ENCODE measurements around the gene ODF4. TPM values are rescaled to one million over a fixed set of nuclear protein-coding genes. Genes with fewer than 3 reads are reported as not detected.

ODF4 gene
- total and polyA plus RNA-seq, 2 of the 13 experiments (the other 11 are each of a cell fraction or from before 2014, with no cell fraction given), result not detected

GRCh38 chr17:8376271-8377067 lies 36.8 kb downstream of the ODF4 start, which contains the start of gene KRABD2 (continued):
- TF ChIP-seq ZNF225 (CRISPR knock-in tag; IDR thresholded peaks at IDR 0.05) (peak; percentile 64; the same call in 1 of the 2 replicates), KDM1A (CRISPR knock-in tag; IDR thresholded peaks at IDR 0.05) (no peak), SMAD1 (CRISPR knock-in tag; IDR thresholded peaks at IDR 0.05; ENCODE audit: borderline replicate concordance, low read depth) (no peak; the same call in 1 of the 2 replicates), MEF2D (CRISPR knock-in tag; IDR thresholded peaks at IDR 0.05) (peak; percentile 73), NAIF1 (CRISPR knock-in tag; IDR thresholded peaks at IDR 0.05; ENCODE audit: borderline replicate concordance) (peak; percentile 54; the same call in 1 of the 2 replicates), NFIC (IDR thresholded peaks at IDR 0.05; ENCODE audit: low read length) (no peak), BCL6 (CRISPR knock-in tag; IDR thresholded peaks at IDR 0.05) (no peak), HMG20B (CRISPR knock-in tag; conservative IDR thresholded peaks at IDR 0.05) (no peak), THYN1 (CRISPR knock-in tag; IDR thresholded peaks at IDR 0.05; ENCODE audit: borderline replicate concordance, low read depth) (no peak), MAFK (conservative IDR thresholded peaks at IDR 0.05 in 1 of 2, IDR thresholded peaks at IDR 0.05 in 1 of 2; ENCODE audit: low read length in 2 of 2) (no peak), PAX8 (CRISPR knock-in tag; IDR thresholded peaks at IDR 0.05; ENCODE audit: borderline replicate concordance) (no peak), E2F2 (CRISPR knock-in tag; IDR thresholded peaks at IDR 0.05; ENCODE audit: borderline replicate concordance) (no peak), ZNF704 (CRISPR knock-in tag; IDR thresholded peaks at IDR 0.05; ENCODE audit: borderline replicate concordance) (0 out of 2 replicates have a peak, but pooled peaks have one; percentile 41), GATAD2A (CRISPR knock-in tag; IDR thresholded peaks at IDR 0.05) (peak; percentile 71), ZNF558 (CRISPR knock-in tag; IDR thresholded peaks at IDR 0.05; ENCODE audit: borderline replicate concordance) (no peak; the same call in 1 of the 2 replicates), ZNF614 (CRISPR knock-in tag; IDR thresholded peaks at IDR 0.05; ENCODE audit: borderline replicate concordance) (0 out of 2 replicates have a peak, but pooled peaks have one; percentile 65), SAP130 (CRISPR knock-in tag; IDR thresholded peaks at IDR 0.05; ENCODE audit: low read depth) (peak; percentile 86), ATAD3A (CRISPR knock-in tag; IDR thresholded peaks at IDR 0.05) (no peak), HIVEP1 (CRISPR knock-in tag; IDR thresholded peaks at IDR 0.05) (peak; percentile 61; the same call in 1 of the 2 replicates), HDAC6 (IDR thresholded peaks at IDR 0.05; ENCODE audit: low read depth, low read length) (no peak), MTF2 (CRISPR knock-in tag; IDR thresholded peaks at IDR 0.05; ENCODE audit: borderline replicate concordance) (peak; percentile 78; the same call in 1 of the 2 replicates), STAT5B (CRISPR knock-in tag; IDR thresholded peaks at IDR 0.05) (0 out of 2 replicates have a peak, but pooled peaks have one; percentile 53)
- TF ChIP-seq, protein P1, sequence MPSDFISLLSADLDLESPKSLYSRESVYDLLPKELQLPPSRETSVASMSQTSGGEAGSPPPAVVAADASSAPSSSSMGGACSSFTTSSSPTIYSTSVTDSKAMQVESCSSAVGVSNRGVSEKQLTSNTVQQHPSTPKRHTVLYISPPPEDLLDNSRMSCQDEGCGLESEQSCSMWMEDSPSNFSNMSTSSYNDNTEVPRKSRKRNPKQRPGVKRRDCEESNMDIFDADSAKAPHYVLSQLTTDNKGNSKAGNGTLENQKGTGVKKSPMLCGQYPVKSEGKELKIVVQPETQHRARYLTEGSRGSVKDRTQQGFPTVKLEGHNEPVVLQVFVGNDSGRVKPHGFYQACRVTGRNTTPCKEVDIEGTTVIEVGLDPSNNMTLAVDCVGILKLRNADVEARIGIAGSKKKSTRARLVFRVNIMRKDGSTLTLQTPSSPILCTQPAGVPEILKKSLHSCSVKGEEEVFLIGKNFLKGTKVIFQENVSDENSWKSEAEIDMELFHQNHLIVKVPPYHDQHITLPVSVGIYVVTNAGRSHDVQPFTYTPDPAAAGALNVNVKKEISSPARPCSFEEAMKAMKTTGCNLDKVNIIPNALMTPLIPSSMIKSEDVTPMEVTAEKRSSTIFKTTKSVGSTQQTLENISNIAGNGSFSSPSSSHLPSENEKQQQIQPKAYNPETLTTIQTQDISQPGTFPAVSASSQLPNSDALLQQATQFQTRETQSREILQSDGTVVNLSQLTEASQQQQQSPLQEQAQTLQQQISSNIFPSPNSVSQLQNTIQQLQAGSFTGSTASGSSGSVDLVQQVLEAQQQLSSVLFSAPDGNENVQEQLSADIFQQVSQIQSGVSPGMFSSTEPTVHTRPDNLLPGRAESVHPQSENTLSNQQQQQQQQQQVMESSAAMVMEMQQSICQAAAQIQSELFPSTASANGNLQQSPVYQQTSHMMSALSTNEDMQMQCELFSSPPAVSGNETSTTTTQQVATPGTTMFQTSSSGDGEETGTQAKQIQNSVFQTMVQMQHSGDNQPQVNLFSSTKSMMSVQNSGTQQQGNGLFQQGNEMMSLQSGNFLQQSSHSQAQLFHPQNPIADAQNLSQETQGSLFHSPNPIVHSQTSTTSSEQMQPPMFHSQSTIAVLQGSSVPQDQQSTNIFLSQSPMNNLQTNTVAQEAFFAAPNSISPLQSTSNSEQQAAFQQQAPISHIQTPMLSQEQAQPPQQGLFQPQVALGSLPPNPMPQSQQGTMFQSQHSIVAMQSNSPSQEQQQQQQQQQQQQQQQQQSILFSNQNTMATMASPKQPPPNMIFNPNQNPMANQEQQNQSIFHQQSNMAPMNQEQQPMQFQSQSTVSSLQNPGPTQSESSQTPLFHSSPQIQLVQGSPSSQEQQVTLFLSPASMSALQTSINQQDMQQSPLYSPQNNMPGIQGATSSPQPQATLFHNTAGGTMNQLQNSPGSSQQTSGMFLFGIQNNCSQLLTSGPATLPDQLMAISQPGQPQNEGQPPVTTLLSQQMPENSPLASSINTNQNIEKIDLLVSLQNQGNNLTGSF (CRISPR knock-in tag; IDR thresholded peaks at IDR 0.05), result no peak
